H1 (cell line): Measurements from ENCODE around the gene PFDN1. TPM values are rescaled to one million over a fixed set of nuclear protein-coding genes. Genes with fewer than 3 reads are reported as not detected.

Experiments used
- CTCF ChIA-PET: fragments of 300-600 bp; sonication (Branson Sonifier 250); formaldehyde crosslinking; loops from one replicate; lab custom pipeline; 2021; ENCODE audit not compliant: partially characterized antibody; lab: Charles Lee
- POLR2A ChIA-PET: fragments of 300-600 bp; sonication (Branson Sonifier 250); formaldehyde crosslinking; loops from one replicate; lab custom pipeline; 2021; ENCODE audit warnings: inconsistent platforms; ENCODE audit not compliant: partially characterized antibody; lab: Charles Lee
- DNase-seq, 2 experiments: peaks; one replicate each; pipeline versions ENCODE4 v3.0.0 to v3.0.0-alpha.2; 2010 to 2022; ENCODE audit warnings: low spot score in 2 of 2, low read depth in 1 of 2, mixed read lengths in 1 of 2
- FAIRE-seq: peaks from 2 replicates; lab custom pipeline; 2011; peaks lifted over from hg19 to GRCh38; lab: Jason Lieb, UNC
- H2AFZ ChIP-seq: 2 replicates; pipeline ENCODE4 v1.8.1; 2012; ENCODE audit warnings: low read length, inconsistent platforms
- H2AK5ac ChIP-seq: 2 replicates; pipeline ENCODE4 v1.6.1; 2013; ENCODE audit warnings: low read depth, low read length
- H2BK120ac ChIP-seq: replicated peaks from 2 replicates; pipeline ENCODE3; 2013; ENCODE audit warnings: low read depth, low read length, inconsistent platforms
- H2BK12ac ChIP-seq: 2 replicates; pipeline ENCODE4 v1.6.1; 2013; ENCODE audit warnings: low read depth, low read length
- H2BK15ac ChIP-seq: 2 replicates; pipeline ENCODE4 v1.6.1; 2013; ENCODE audit warnings: low read length
- H2BK20ac ChIP-seq: 2 replicates; pipeline ENCODE4 v1.6.1; 2013; ENCODE audit warnings: low read length
- H2BK5ac ChIP-seq: 2 replicates; pipeline ENCODE4 v1.6.1; 2013; ENCODE audit warnings: low read depth, low read length
- H3K14ac ChIP-seq: 2 replicates; pipeline ENCODE4 v1.6.1; 2013; ENCODE audit warnings: inconsistent platforms; ENCODE audit not compliant: insufficient read length
- H3K18ac ChIP-seq: 2 replicates; pipeline ENCODE4 v1.6.1; 2013; ENCODE audit warnings: low read length; ENCODE audit errors: extremely low read depth
- H3K23ac ChIP-seq: 2 replicates; pipeline ENCODE4 v1.6.1; 2013; ENCODE audit warnings: inconsistent platforms; ENCODE audit not compliant: insufficient read length
- H3K23me2 ChIP-seq: 2 replicates; pipeline ENCODE4 v1.6.1; 2013; ENCODE audit warnings: low read depth, low read length
- H3K27ac ChIP-seq: 2 replicates; pipeline ENCODE4 v1.6.1; 2011; ENCODE audit warnings: low read depth, low read length, inconsistent platforms
- H3K27me3 ChIP-seq, 4 experiments: replicated peaks in 1 of 4; 1 replicate in 1 of 4; 2 replicates in 3 of 4; pipeline versions ENCODE4 v1.6.1 to v1.8.1; 2011 to 2013; ENCODE audit warnings: low read length in 3 of 4, mild to moderate bottlenecking in 3 of 4, inconsistent platforms in 2 of 4, mixed read lengths in 2 of 4, moderate library complexity in 1 of 4; ENCODE audit not compliant: control insufficient read depth in 3 of 4, insufficient read depth in 3 of 4; ENCODE audit errors: extremely low read depth in 1 of 4
- H3K36me3 ChIP-seq, 4 experiments: 2 replicates each; pipeline versions ENCODE4 v1.6.1 to v1.8.1; 2011 to 2013; ENCODE audit warnings: mild to moderate bottlenecking in 4 of 4, low read length in 3 of 4, moderate library complexity in 2 of 4, control low read depth in 1 of 4, inconsistent platforms in 1 of 4; ENCODE audit not compliant: insufficient read depth in 4 of 4, control insufficient read depth in 2 of 4
- H3K4ac ChIP-seq: replicated peaks from 2 replicates; pipeline ENCODE3; 2013; ENCODE audit warnings: low read length, low read depth, mixed read lengths, inconsistent platforms; ENCODE audit not compliant: insufficient read length
- H3K4me1 ChIP-seq, 4 experiments: replicated peaks in 1 of 4; 1 replicate in 1 of 4; 2 replicates in 3 of 4; pipeline versions ENCODE4 v1.6.1 to v1.8.1; 2011 to 2013; ENCODE audit warnings: low read length in 3 of 4, inconsistent platforms in 2 of 4, mixed read lengths in 1 of 4; ENCODE audit not compliant: insufficient read depth in 4 of 4, control insufficient read depth in 3 of 4
- H3K4me2 ChIP-seq, 2 experiments: 2 replicates each; pipeline versions ENCODE4 v1.6.1 to v1.8.1; 2011 to 2013; ENCODE audit warnings: low read depth in 2 of 2, low read length in 2 of 2, control low read depth in 1 of 2, inconsistent platforms in 1 of 2, mild to moderate bottlenecking in 1 of 2; ENCODE audit not compliant: insufficient read depth in 1 of 2
- H3K4me3 ChIP-seq, 4 experiments: fragments of 200-600, 300-600 bp in 1 of 4; sonication (generic), shearing (Covaris generic), sonication (Bioruptor Twin) in 1 of 4; 2 replicates each; pipeline versions ENCODE4 v1.5.1 to v1.8.1; 2011 to 2016; ENCODE audit warnings: low read length in 4 of 4, low read depth in 3 of 4, control low read depth in 2 of 4, inconsistent platforms in 2 of 4, mild to moderate bottlenecking in 2 of 4, mixed read lengths in 1 of 4, moderate library complexity in 1 of 4; ENCODE audit not compliant: insufficient read depth in 2 of 4; ENCODE audit errors: extremely low read depth in 1 of 4
- H3K56ac ChIP-seq: replicated peaks from 2 replicates; pipeline ENCODE3; 2013; ENCODE audit warnings: low read depth, mild to moderate bottlenecking, mixed read lengths, low read length, inconsistent platforms; ENCODE audit not compliant: insufficient read length
- H3K79me1 ChIP-seq: 2 replicates; pipeline ENCODE4 v1.6.1; 2013; ENCODE audit warnings: low read depth, low read length, control low read depth
- H3K79me2 ChIP-seq, 2 experiments: 2 replicates each; pipeline versions ENCODE4 v1.6.1 to v1.8.1; 2012 to 2013; ENCODE audit warnings: low read length in 2 of 2, mild to moderate bottlenecking in 2 of 2, inconsistent platforms in 1 of 2; ENCODE audit not compliant: insufficient read depth in 2 of 2, control insufficient read depth in 1 of 2
- H3K9ac ChIP-seq, 4 experiments: replicated peaks in 1 of 4; 1 replicate in 1 of 4; 2 replicates in 3 of 4; pipeline versions ENCODE4 v1.6.1 to v1.8.1; 2011 to 2013; ENCODE audit warnings: low read depth in 3 of 4, low read length in 3 of 4, control low read depth in 2 of 4, mild to moderate bottlenecking in 2 of 4, moderate library complexity in 2 of 4, inconsistent platforms in 1 of 4; ENCODE audit errors: extremely low read depth in 1 of 4
- H3K9me3 ChIP-seq, 2 experiments: 2 replicates each; pipeline versions ENCODE4 v1.6.1 to v1.8.1; 2012 to 2013; ENCODE audit warnings: mild to moderate bottlenecking in 2 of 2, moderate library complexity in 2 of 2, control low read depth in 1 of 2, inconsistent platforms in 1 of 2, low read depth in 1 of 2, low read length in 1 of 2, mixed read lengths in 1 of 2; ENCODE audit not compliant: insufficient read depth in 2 of 2
- H4K20me1 ChIP-seq, 2 experiments: replicated peaks in 1 of 2; 2 replicates each; pipeline versions ENCODE3 to v1.8.1; 2011 to 2013; ENCODE audit warnings: inconsistent platforms in 2 of 2, low read length in 2 of 2, mild to moderate bottlenecking in 1 of 2; ENCODE audit not compliant: insufficient read depth in 2 of 2, control insufficient read depth in 1 of 2
- H4K5ac ChIP-seq: 2 replicates; pipeline ENCODE4 v1.6.1; 2013; ENCODE audit warnings: low read length, low read depth, mixed read lengths, inconsistent platforms; ENCODE audit not compliant: insufficient read length
- H4K8ac ChIP-seq: 2 replicates; pipeline ENCODE4 v1.8.0; 2013; ENCODE audit warnings: mild to moderate bottlenecking, moderate library complexity, low read length, inconsistent platforms; ENCODE audit not compliant: insufficient read depth; ENCODE audit errors: extremely low read depth
- H4K91ac ChIP-seq: replicated peaks from 2 replicates; pipeline ENCODE3; 2013; ENCODE audit warnings: low read length, mixed read lengths, inconsistent platforms; ENCODE audit not compliant: insufficient read length
- CHD2 ChIP-seq: IDR thresholded peaks from 2 replicates; pipeline ENCODE4 v1.6.1; 2012; ENCODE audit warnings: low read length, improper control_type of control experiment
- CTBP2 ChIP-seq: IDR thresholded peaks from 2 replicates; pipeline ENCODE4 v1.7.0; 2011; ENCODE audit warnings: borderline replicate concordance, mild to moderate bottlenecking, moderate library complexity, mixed read lengths, low read length; ENCODE audit not compliant: insufficient read depth, insufficient read length
- GABPA ChIP-seq: IDR thresholded peaks from 2 replicates; pipeline ENCODE4 v1.6.1; 2011; ENCODE audit warnings: mild to moderate bottlenecking, low read length, moderate library complexity, borderline replicate concordance; ENCODE audit not compliant: insufficient read depth
- KDM5A ChIP-seq: fragments of 200-600 bp; IDR thresholded peaks from 2 replicates; pipeline ENCODE4 v1.7.1; 2012; ENCODE audit warnings: mild to moderate bottlenecking, low read length, inconsistent platforms, mixed read lengths
- MAFK ChIP-seq: IDR thresholded peaks from 2 replicates; pipeline ENCODE4 v1.6.1; 2012; ENCODE audit warnings: low read depth, mild to moderate bottlenecking, improper control_type of control experiment, low read length
- NANOG ChIP-seq: IDR thresholded peaks from 2 replicates; pipeline ENCODE4 v1.6.1; 2011; ENCODE audit warnings: low read length, low read depth, mild to moderate bottlenecking, inconsistent platforms; ENCODE audit not compliant: insufficient read depth, poor library complexity, severe bottlenecking
- RFX5 ChIP-seq: IDR thresholded peaks from 2 replicates; pipeline ENCODE4 v1.6.1; 2011; ENCODE audit warnings: low read depth, low read length, improper control_type of control experiment, borderline replicate concordance
- SRF ChIP-seq: IDR thresholded peaks from 2 replicates; pipeline ENCODE4 v1.6.1; 2011; ENCODE audit warnings: mild to moderate bottlenecking, low read depth, low read length, moderate library complexity
- ZNF274 ChIP-seq: IDR thresholded peaks from 2 replicates; pipeline ENCODE4 v1.7.0; 2012; ENCODE audit warnings: low read length, borderline replicate concordance; ENCODE audit errors: extremely low read depth
- WGBS, 2 experiments: shearing (Covaris generic) in 1 of 2; methylation state at CpG; one replicate each; pipeline versions ENCODE4 v1.1.6 to v1.1.7; 2013 to 2015; ENCODE audit warnings: low lambda C conversion rate in 2 of 2, mixed read lengths in 2 of 2, inconsistent platforms in 1 of 2, low coverage in 1 of 2, missing lambda C conversion rate in 1 of 2; ENCODE audit not compliant: insufficient replicate concordance in 2 of 2, insufficient coverage in 1 of 2, insufficient read length in 1 of 2; ENCODE audit errors: extremely low coverage in 1 of 2, missing lambda C conversion rate in 1 of 2; 5-methylcytosine and 5-hydroxymethylcytosine counted together
- polyA plus RNA-seq, 7 experiments: library from polyadenylated mRNA; depleted of rRNA in 3 of 7; stranded (reverse) in 5 of 7; unstranded in 2 of 7; fragments of >200 nt in 5 of 7; fragments of 200-250 nt in 2 of 7; gene quantifications; 1 replicate in 5 of 7; 2 replicates in 1 of 7; 4 replicates in 1 of 7; pipeline versions ENCODE4 v1.2.1 to v1.2.3, GENCODE V29; 2011 to 2013; ENCODE audit warnings: missing spikeins in 2 of 7, mixed read lengths in 2 of 7
- total RNA-seq: library from RNA; stranded (reverse); fragmentation: NEBNext Ultra II Directional; extraction: Animal tissue kit (Norgen Biotek cat#: 25700); gene quantifications from 2 replicates; pipeline ENCODE4 v1.2.1, GENCODE V29; 2021
- TF ChIP-seq, protein P1 (sequence below): IDR thresholded peaks from 2 replicates; pipeline ENCODE4 v1.6.1; 2012; ENCODE audit warnings: inconsistent platforms

Gene PFDN1
- total and polyA plus RNA-seq, 2 of the 8 experiments (the other 6 are each of a cell fraction or from before 2014, with no cell fraction given) = 53.0 to 89.6 TPM

- CTCF ChIA-PET = interaction anchor here (0.6 kb wide), 1 partner anchor 47 kb away, joined by 3 read pairs; no protein-coding TSS in a partner anchor
- H3K27ac ChIP-seq = no peak overlapping the region
- peaks cover 0 to 4% (median under 1%) of the 10 kb centered on the region in 4 experiments; a peak in 3 of 8 replicates for H3K36me3 ChIP-seq
- H2AK5ac ChIP-seq = no peak overlapping the region
- H3K79me1 ChIP-seq = no peaks in the 10 kb centered on the region
- no peak overlapping the region for H3K4me3 ChIP-seq
- no peak overlapping the region for H3K56ac ChIP-seq
- no peak overlapping the region for H4K5ac ChIP-seq
- FAIRE-seq (no peak), DNase-seq (no peak)
- no peak overlapping the region for H4K91ac ChIP-seq
- H3K14ac ChIP-seq = no peak overlapping the region
- H2BK12ac ChIP-seq = no peak overlapping the region
- H3K9ac ChIP-seq = no peak overlapping the region
- POLR2A ChIA-PET = no interaction called here
- H2AFZ ChIP-seq = no peak overlapping the region
- no peak overlapping the region for H3K23ac ChIP-seq
- no peak overlapping the region for H2BK20ac ChIP-seq
- H2BK5ac ChIP-seq = no peak overlapping the region
- peaks cover 1 to 4% of the 10 kb centered on the region in 2 experiments for H4K20me1 ChIP-seq
- no peaks in the 10 kb centered on the region for H3K27me3 ChIP-seq
- H3K23me2 ChIP-seq = peaks cover 4% of the 10 kb centered on the region
- H3K79me2 ChIP-seq = peaks cover 6 to 73% of the 10 kb centered on the region in 2 experiments; a peak in 3 of 4 replicates
- no peak overlapping the region for H4K8ac ChIP-seq
- WGBS, 2 experiments = 91% methylated on average over 5 of the region's 5 CpGs; no CpG with 5 or more reads in 1 of the 2 experiments
- H3K4me1 ChIP-seq = no peaks in the 10 kb centered on the region
- H3K4ac ChIP-seq = no peak overlapping the region
- TF ChIP-seq SRF (no peak), MAFK (no peak), RFX5 (no peak), KDM5A (no peak), CTBP2 (no peak), NANOG (no peak), ZNF274 (no peak), GABPA (no peak), CHD2 (no peak)
- TF ChIP-seq, protein P1, sequence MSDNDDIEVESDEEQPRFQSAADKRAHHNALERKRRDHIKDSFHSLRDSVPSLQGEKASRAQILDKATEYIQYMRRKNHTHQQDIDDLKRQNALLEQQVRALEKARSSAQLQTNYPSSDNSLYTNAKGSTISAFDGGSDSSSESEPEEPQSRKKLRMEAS = no peak
- H3K9me3 ChIP-seq = no peaks in the 10 kb centered on the region
- H2BK15ac ChIP-seq = no peak overlapping the region
- H2BK120ac ChIP-seq = no peak overlapping the region
- H3K4me2 ChIP-seq = no peak overlapping the region
- no peak overlapping the region for H3K18ac ChIP-seq
Measured at GRCh38 chr5:140299056-140299455, 3.8 kb downstream of the PFDN1 start.
